Chondrocyte (in vitro differentiated cells): Measurements from ENCODE around the gene ANXA4. TPM values are rescaled to one million over a fixed set of nuclear protein-coding genes. Genes with fewer than 3 reads are reported as not detected.

ENCODE experiments used
- DNase-seq: peaks from one replicate; pipeline ENCODE4 v3.0.0; 2021; ENCODE audit warnings: mixed read lengths, low spot score
- H3K27ac Mint-ChIP-seq: one replicate; pipeline ENCODE4 v1.8.0; 2021; ENCODE audit warnings: mild to moderate bottlenecking, moderate library complexity, mixed read lengths; ENCODE audit not compliant: unreplicated experiment
- H3K27me3 Mint-ChIP-seq: 2 replicates; pipeline ENCODE4 v1.8.0; 2021; ENCODE audit warnings: low read depth, mixed read lengths
- H3K36me3 Mint-ChIP-seq: 2 replicates; pipeline ENCODE4 v1.8.0; 2021; ENCODE audit warnings: low read depth, mixed read lengths
- H3K4me1 Mint-ChIP-seq: 2 replicates; pipeline ENCODE4 v1.8.0; 2021; ENCODE audit warnings: low read depth, mild to moderate bottlenecking, mixed read lengths
- H3K4me3 Mint-ChIP-seq: one replicate; pipeline ENCODE4 v1.8.0; 2021; ENCODE audit warnings: mild to moderate bottlenecking, moderate library complexity, mixed read lengths; ENCODE audit not compliant: unreplicated experiment
- H3K9me3 Mint-ChIP-seq: 2 replicates; pipeline ENCODE4 v1.8.0; 2021; ENCODE audit warnings: low read depth, mixed read lengths
- CTCF ChIP-seq: fragments of 200-600 bp; sonication (generic); IDR thresholded peaks from 2 replicates; pipeline ENCODE4 v1.5.0; 2021; ENCODE audit warnings: antibody characterized with exemption, mild to moderate bottlenecking, moderate library complexity
- total RNA-seq: library from RNA; stranded (reverse); gene quantifications from 3 replicates; pipeline ENCODE4 v1.2.1, GENCODE V29; 2021

The ANXA4 gene
- total RNA-seq, 1 donor from 2014 or later: 99.0 TPM

DNA sequence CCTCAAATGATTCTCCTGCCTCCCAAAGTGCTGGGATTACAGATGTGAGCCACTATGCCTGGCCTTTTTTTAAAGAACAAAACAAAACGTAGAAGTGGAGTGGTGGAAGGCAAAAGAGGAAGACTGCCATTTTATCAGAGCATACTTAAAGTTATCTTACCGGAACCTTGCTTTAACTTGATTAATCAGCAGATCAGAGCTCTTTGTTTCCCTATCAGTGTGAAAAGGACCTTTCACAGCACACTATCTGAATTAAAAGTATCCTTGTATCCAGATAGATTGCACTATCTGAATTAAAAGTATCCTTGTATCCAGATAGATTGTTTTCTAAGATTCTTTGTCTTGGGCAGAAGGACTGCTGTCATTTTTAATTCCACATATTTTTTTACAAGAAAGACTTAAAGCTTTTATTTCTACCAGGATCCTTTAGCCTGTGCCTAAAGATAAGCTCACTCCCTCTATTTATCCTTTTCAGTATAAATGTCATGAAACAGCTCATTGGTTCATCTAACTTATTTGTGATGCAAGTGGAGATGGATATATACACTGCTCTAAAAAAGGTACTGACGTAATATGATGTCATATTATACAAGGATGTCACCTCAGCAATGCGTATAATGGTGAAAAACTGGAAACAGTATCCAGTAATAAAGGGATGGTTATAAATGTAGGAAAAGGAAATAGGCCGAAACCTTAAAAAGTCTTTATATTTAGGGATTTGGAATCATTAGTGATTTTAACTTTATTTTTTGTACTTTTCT is 105.3 kb downstream of the ANXA4 start:
- H3K9me3 Mint-ChIP-seq: no peaks in the 10 kb centered on the region
- no peaks in the 10 kb centered on the region for H3K4me1 Mint-ChIP-seq
- peaks cover 11% of the 10 kb centered on the region for H3K36me3 Mint-ChIP-seq
- no peak overlapping the region for H3K4me3 Mint-ChIP-seq
- no peak for DNase-seq
- no peaks in the 10 kb centered on the region for H3K27me3 Mint-ChIP-seq
- no peak for TF ChIP-seq CTCF
- no peak overlapping the region for H3K27ac Mint-ChIP-seq

GRCh38 chr2:69848186-69848790 is 106.4 kb downstream of the ANXA4 start:
- no peak for TF ChIP-seq CTCF
- no peaks in the 10 kb centered on the region for H3K9me3 Mint-ChIP-seq
- no peak for DNase-seq
- H3K27me3 Mint-ChIP-seq: no peaks in the 10 kb centered on the region
- no peak overlapping the region for H3K27ac Mint-ChIP-seq
- H3K4me3 Mint-ChIP-seq: no peak overlapping the region
- H3K36me3 Mint-ChIP-seq: peaks cover 11% of the 10 kb centered on the region
- H3K4me1 Mint-ChIP-seq: no peaks in the 10 kb centered on the region

DNA sequence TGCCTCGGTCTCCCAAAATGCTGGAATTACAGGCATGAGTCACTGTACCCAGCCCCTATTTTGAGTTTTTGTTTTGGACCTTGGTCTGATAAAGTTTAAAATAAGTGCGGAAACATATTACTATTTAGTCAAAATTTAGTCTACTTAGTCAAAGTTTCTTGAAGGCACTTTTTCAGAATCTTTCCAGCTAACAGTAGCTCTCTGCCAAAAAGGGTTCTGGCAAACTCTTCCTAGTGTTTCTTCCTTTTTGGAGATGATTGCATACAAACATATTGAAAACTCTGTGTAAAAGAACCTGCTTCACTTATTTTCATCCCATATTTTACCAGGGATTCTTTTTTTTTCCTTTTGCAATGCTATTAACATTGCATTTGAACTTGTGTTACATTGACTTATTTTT is 116.3 kb downstream of the ANXA4 start:
- TF ChIP-seq CTCF: no peak

DNA sequence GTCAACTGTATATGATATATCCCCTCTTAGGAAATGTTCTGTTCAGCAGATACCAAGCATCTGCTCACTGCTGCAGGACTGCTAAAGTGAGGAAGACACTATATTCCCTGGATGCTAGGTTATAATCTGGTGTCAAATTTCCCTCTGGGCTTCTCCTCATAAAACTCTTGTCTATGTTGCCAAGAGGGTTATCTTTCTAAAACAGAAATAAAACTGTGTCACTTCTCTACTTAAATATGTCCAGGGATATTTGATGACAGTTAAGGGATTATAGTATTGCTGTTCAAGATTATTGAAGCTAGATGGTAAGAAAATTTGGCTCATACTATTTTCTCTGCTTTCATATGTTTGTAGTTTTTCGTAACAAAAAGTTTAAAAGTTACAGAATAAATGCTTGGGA is 121.4 kb downstream of the ANXA4 start:
- Mint-ChIP-seq H3K27me3 (no peaks in the 10 kb centered on the region), H3K36me3 (peaks cover 16% of the 10 kb centered on the region), H3K27ac (no peak overlapping the region), H3K4me1 (no peaks in the 10 kb centered on the region), H3K4me3 (no peak overlapping the region), H3K9me3 (no peaks in the 10 kb centered on the region)
- TF ChIP-seq CTCF: no peak
- no peak for DNase-seq

More for the DNA sequence above, 116.3 kb downstream of the ANXA4 start:
- H3K27me3 Mint-ChIP-seq: no peaks in the 10 kb centered on the region
- no peak overlapping the region for H3K4me3 Mint-ChIP-seq
- no peaks in the 10 kb centered on the region for H3K4me1 Mint-ChIP-seq
- no peaks in the 10 kb centered on the region for H3K9me3 Mint-ChIP-seq
- peaks cover 4% of the 10 kb centered on the region for H3K36me3 Mint-ChIP-seq
- no peak overlapping the region for H3K27ac Mint-ChIP-seq
- no peak for DNase-seq

Other genes starting within 250 kb of the ANXA4 start
- gene AAK1, start 98.4 kb upstream of the ANXA4 start, total RNA-seq: 78.5 to 97.5 TPM (median 97.2 TPM) in 3 replicates
- 13.6 to 20.7 TPM (median 13.6 TPM) in 3 replicates for gene GMCL1, start 87.5 kb downstream of the ANXA4 start, total RNA-seq
- gene SNRNP27, start 151.8 kb downstream of the ANXA4 start, total RNA-seq: 45.0 to 50.7 TPM (median 48.6 TPM) in 3 replicates
- gene MXD1, start 173.0 kb downstream of the ANXA4 start, total RNA-seq: 12.1 to 19.9 TPM (median 16.9 TPM) in 3 replicates
- 0.21 to 1.2 TPM (median 0.35 TPM) in 3 replicates for gene ASPRV1, start 219.5 kb downstream of the ANXA4 start, total RNA-seq